Mammary epithelial cell (primary cell): ENCODE data around the gene NME8.

Source experiments
- EZH2 ChIP-seq: IDR thresholded peaks from 2 replicates; pipeline ENCODE4 v1.6.1; 2012; ENCODE audit warnings: low read length, inconsistent platforms, borderline replicate concordance
- TF ChIP-seq, protein P1 (sequence below), 2 donors: IDR thresholded peaks in 1 of 2; conservative IDR thresholded peaks in 1 of 2; 2 replicates each; pipeline ENCODE4 v1.5.1; 2011 to 2012; ENCODE audit warnings: inconsistent platforms in 2 of 2, low read length in 2 of 2, mild to moderate bottlenecking in 2 of 2, control low read depth in 1 of 2, low read depth in 1 of 2; ENCODE audit not compliant: insufficient read depth in 1 of 2; ENCODE audit errors: extremely low read depth in 1 of 2

DNA sequence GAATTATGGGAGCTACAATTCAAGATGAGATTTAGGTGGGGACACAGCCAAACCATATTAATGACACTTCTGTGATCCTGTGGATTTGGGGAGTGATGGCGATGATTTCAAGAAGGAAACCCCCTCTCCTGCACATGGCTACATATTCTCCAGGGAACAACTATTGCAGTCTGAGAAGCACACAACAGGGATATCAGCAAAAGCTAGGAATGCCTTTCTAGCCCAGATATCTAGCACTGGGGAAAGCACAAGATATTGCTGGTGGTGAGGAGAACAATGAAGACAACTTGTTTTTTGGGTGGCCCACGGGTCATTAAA lies 96.3 kb downstream of the NME8 start:
- TF ChIP-seq, protein P1, sequence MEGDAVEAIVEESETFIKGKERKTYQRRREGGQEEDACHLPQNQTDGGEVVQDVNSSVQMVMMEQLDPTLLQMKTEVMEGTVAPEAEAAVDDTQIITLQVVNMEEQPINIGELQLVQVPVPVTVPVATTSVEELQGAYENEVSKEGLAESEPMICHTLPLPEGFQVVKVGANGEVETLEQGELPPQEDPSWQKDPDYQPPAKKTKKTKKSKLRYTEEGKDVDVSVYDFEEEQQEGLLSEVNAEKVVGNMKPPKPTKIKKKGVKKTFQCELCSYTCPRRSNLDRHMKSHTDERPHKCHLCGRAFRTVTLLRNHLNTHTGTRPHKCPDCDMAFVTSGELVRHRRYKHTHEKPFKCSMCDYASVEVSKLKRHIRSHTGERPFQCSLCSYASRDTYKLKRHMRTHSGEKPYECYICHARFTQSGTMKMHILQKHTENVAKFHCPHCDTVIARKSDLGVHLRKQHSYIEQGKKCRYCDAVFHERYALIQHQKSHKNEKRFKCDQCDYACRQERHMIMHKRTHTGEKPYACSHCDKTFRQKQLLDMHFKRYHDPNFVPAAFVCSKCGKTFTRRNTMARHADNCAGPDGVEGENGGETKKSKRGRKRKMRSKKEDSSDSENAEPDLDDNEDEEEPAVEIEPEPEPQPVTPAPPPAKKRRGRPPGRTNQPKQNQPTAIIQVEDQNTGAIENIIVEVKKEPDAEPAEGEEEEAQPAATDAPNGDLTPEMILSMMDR (conservative IDR thresholded peaks at IDR 0.05 in 1 of 2, IDR thresholded peaks at IDR 0.05 in 1 of 2; ENCODE audit: extremely low read depth in 1 of 2, insufficient read depth in 1 of 2, low read depth in 1 of 2, low read length in 2 of 2): no peak
- no peak for TF ChIP-seq EZH2
